DMS153 treated with DMSO at 0.1 percent for 48 hours (cell line): ENCODE measurements around the gene C1orf105.
"Not testable (repeated sequence)": the region's sequence is repeated elsewhere in the genome, so short reads cannot be mapped to it uniquely, and the experiment has no call there.

Experiments
- DNase-seq: peaks from one replicate; lab custom pipeline; 2025; ENCODE audit not compliant: unreplicated experiment; lab: John Stamatoyannopoulos, UW

The C1orf105 gene

GRCh38 chr1:172425339-172425738, 4.9 kb downstream of the C1orf105 start:
- DNase-seq, result no peak

DNA sequence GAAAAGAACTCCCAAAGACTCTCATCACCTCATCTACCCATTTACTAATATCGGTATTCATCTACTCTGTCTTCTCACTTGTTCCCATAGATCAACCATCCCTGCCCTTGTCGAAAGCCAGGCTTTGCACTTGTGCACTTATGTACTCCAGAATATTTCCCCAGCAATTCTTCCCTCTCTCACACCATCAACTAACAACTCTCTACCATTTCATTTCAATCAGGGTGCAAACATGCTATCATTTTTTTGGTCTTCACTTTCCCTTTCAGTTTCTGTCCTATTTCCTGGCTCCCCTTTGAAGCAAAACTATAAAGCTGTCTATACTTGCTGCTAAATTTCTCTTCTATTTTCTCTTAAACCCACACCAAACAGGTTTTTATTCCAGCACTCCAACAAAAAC, 6.7 kb downstream of the C1orf105 start:
- DNase-seq, result no peak

DNA sequence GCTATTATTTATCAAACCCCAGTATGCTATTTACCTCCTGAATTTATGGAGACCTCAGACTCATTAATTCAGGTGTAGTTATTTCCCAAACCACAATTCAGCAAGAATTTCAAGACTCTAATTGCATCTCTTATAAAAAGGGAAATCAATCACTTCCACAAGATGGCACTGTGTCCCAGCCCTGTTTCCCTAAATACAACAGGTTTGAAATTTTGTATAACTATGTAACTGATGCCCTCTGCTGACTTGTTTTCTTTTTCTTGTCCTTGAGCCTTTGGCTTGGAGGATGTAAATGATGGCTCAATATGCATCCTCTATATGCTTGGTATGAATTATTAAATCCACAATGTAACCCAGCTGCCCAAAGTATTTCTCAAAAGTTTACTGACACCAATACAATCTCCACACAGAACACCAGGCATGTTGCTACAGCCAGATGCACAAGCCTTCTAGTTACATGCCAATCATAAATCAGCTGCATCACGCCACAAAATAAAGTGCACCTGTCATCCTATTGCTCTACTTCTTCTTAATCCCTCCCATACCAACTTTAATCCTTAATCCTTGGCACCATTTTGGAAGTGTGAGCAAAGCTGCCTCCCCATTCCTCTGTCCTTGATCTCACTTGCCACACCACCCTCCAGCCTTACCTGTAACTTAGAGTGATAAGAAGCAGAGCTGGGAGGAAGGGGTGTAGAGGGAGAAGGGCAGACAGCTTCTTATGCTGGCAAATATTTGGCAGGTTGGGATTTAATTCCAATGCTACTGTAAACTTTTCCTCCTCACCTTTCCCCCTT, 9.0 kb downstream of the C1orf105 start:
- DNase-seq, result peak; percentile 90

- no peak for DNase-seq
Observed at GRCh38 chr1:172430128-172430454, 9.6 kb downstream of the C1orf105 start.

DNA sequence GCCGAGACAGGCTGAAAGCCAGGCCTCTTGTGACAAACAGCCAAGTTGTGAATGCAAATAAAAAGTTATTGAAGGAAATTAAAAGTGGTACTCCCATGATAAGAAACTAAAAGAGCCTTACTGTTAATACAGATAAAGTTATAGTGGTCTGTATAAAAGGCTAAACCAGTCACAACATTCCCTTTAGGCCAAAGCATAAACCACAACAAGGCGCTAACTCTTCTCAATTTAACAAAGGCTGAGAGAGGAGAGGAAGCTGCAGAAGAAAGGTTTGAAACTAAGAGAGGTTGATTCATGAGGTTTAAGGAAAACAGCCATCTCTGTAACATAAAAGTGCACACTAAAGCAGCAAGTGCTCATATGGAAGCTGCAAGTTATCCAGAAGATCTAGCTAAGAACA, 10.7 kb downstream of the C1orf105 start:
- no peak for DNase-seq

DNA sequence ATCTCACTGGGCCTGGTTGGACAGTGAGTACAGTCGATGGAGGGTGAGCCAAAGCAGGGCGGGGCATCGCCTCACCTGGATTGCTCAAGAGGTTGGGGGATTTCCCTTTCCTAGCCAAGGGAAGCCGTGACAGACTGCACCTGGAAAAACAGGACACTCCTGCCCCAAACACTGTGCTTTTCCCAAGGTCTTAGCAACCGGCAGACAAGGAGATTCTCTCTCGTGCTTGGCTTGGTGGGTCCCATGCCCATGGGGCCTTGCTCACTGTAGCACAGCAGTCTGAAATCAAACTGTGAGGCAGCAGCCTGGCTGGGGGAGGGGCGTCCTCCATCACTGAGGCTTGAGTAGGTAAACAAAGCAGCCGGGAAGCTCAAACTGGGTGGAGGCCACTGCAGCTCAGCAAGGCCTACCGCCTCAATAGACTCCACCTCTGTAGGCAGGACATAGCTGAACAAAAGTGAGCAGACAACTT, 11.3 kb downstream of the C1orf105 start:
- peak; percentile 65 for DNase-seq

GRCh38 chr1:172437183-172437582, 16.7 kb downstream of the C1orf105 start:
- not testable (repeated sequence) for DNase-seq

GRCh38 chr1:172442404-172442803, 21.9 kb downstream of the C1orf105 start:
- DNase-seq, result no peak

DNA sequence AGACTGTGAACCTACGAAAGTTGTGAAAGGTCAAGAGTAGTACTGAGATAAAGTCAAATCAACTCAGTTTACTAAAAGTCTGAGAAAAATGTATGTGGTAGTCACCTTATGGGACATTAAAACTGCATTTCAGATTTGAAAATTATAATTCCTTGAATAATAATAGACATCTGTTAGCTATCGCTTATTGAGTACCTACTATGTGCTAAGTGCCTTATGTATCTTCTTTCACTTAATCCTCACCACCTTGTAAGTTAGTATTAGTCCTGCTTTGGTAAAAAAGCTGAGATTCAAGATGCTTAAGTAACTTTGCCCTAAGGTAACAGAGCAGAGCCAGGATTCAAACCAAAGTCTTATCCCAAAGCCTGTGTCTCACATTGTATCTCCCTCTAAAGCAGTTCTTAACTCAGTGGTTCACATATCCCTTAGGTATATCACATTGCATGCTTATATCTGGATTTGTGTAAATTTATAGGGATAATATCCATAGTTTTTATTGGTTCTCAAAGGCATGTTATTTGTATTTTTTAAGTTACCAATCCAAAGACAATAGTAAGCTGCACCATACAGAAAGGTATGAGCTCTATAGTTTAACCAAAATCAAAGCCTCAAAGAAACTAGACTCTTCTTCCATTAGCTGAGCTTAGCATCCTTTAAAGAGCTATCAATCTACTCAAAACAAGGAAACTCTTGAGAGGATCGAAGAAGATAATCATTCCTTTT, 22.5 kb downstream of the C1orf105 start:
- no peak for DNase-seq

DNA sequence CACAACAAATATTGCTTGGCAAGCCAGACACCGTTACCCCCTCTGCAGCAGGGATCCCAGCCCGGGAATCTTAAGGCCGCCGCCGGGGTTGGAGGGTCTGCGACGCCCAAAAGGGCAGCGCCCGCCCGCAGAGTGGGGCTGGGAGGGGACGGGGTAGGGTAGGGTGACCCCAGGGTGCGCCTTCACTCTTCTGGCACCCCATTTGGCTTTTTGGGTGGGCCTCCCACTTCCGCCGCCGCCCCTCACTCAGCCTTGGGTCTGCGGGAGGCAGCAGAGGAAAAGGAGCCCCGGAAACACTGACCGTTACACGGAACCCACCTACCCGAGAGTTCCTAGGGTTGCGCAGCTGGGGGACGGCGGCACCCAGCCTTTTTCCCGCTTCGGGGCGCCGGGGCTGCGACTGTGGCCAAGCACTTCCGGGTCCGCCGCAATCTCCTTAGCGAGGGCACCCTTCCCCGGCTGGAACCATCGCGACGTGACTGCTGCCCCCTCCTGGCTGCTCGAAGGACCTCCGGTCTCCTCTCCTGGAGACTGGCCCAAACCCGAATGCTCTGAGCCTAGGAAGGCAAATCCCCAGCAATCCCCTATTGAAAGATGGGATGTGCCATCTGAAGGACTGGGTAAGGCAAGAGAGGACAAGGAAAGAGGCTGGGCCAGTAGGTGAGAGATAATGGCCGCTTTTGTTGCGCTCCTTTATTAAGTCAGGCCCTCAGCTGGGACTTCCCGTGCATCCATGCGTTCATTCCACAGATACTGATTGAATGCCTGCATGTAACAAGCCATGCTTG, 23.4 kb downstream of the C1orf105 start, which contains the start of gene PIGC:
Gene PIGC (minus strand): TSS at position 404 of the 788 bp plus-strand sequence. CDS start 1,447 bp downstream, outside the sequence.
- DNase-seq, result peak; percentile 89

DNA sequence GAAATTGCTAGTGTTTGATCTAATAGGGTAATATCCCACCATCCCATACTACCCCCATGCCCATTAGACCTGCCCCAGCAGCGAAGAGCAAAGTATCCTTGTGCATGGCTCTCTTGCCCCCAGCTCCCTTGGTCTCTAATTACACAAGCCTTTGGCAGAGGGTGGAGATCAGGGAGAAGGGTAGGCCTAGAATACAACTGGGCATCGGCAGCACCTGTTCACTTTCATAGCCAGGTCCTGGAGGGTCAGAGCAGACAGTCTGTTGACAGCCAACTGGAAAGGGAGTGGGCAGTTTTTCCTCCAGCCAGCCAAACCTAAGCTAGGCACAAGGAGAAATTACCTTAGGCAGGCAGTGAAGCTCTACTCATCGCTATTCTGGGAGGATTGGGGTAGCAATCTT, 26.1 kb downstream of the C1orf105 start:
- no peak for DNase-seq

DNA sequence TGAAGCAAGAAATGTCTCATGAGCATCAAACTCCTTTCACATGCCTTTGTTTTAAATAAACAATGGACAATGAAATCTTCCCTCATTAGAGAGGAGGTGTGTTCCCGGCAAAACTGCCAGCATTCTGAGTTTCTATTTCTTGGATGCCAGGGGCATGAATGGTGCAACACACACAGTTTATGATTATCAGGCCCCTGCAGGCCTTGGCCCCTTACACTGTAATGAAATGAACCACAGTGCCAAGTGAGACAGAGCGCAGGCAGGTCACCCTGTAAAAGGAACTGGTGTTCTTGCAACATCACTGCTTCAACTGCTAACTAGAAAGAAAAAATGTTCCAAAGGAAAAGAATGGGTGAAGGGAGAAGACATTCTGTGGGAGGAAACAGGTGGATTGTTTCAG, 27.2 kb downstream of the C1orf105 start:
- DNase-seq, result no peak

GRCh38 chr1:172448995-172449584, 28.6 kb downstream of the C1orf105 start:
- DNase-seq, result peak; percentile 23

DNA sequence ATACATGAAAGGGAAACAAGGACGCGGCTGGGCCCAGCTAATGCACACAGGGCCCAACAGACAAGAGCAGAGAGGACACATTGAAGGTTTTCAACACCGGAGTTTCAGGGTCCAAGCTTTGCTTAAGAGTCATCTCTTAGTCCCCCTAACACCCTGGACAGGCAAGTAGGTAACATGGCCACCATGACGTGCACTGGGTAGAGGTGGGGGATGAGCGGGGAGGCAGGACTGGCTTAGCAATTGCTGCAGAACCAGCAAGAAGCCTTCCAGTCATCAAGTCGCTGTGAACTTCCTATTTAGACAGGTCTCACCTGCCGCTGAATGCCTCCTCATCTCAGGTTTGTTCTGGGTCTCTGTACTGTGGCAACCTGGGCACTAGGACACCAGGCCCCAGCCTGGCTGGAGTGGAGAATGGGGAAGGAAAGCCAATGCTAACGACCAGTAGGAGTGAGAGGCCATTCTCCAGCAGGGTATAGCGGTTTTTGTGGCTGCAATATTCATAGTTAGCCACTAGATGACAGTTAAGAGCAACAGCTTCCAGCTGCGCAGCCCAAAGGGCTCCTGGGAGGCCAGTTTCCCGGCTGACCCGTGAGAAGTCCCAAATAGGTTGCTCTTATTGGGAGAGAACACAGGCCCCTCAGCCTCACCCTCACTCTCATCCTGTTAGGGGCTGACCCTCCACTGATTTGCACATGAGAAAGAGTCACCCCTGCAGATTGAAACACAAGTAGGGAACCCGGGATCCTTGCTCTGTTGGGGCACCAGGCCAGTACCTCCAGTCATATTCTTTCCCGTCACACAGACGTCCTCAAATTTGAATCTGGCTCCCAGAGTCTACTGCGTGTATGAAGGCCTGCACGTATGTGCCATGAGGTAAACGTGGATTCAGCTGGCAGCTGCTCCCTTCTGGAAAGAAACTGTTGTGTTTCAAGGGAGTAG, 29.4 kb downstream of the C1orf105 start:
- DNase-seq, result no peak

DNA sequence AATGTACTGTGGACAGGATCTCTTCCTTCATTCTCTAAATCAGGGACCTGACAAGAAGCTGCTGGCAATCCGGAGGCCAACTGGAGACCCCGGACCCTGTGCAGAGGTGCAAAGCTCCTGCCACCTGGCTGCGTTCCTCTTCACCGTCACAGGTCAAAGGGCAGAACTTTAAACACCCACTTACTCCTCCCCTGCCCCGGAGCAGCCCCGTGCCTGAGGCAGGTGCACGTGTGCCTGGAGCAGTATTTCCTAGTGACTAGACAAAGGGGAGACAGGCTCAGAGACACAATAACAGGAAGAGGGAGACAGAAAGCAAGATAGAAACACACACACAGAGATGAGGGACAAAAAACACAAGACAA, 30.0 kb downstream of the C1orf105 start:
- DNase-seq, result peak; percentile 62

DNA sequence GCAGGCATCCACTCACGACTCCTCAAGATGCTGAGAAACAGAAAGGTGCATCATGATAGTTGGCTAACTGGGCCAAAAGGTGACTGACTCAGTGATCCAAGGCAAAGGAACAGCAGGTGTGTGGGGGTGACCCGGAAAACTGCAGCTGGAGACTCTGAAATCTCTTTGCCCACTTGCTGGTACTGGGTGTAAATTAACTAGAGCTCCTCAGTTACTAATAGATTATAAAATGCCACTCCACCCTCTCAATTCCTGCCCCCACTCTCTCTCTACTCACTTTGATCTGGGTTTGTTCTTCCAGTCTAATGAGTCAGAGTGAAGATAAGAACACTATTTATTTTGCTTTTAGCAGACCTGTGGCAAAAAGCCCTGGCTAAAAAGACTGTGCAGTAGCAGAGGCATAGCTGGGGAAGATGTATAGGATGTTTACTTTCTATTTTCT, 30.5 kb downstream of the C1orf105 start:
- DNase-seq, result peak; percentile 60

DNA sequence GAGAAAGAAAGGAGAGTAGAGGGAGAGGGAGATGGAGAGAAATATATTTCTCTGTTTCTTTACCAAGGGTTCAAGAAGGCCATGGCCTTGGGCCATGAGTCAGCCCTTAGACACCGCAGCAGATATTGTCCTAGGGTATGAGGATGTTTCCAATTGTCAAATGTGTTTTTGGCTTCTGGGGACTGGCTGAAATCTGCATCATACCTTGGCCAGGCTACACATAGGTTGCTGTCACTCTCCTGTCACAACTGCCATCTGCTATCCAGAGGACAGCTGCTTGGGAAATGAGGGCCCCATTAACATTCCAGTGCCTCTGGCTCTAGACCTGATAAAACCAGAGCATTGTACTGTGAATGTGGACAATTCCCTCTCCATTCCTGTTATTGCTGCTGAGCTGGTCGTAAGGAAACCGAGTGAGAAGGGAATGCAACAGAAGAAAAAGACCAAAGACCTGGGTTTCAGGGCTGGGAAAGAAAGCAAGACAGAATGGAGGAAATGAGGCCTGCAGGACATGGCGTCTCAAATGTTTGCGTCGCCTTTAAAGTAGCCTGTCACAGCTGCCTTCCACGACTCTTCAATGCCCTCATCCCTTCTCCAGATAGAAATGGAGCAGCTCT, 32.2 kb downstream of the C1orf105 start:
- DNase-seq, result no peak

DNA sequence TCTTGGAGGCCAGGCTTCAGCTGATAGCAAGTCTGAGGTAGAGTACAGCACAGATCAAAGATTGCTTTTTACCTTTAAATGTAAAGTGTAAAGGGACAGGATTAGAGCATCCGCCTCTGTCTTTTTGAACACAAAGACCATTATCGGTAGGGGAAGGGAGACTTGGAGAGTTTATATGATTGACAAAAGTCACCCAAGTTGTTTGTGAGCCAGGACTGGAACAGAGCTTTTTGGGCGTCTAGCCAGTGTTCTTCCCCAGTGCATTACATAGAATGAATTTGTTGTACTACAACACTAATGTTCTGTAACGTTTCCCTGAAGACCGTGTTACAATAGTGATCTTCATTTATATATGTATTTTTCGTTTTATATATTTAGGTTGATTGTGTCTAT, 32.7 kb downstream of the C1orf105 start:
- no peak for DNase-seq

- DNase-seq, result no peak
Observed at GRCh38 chr1:172453607-172454006, 33.1 kb downstream of the C1orf105 start.

GRCh38 chr1:172455451-172455850, 35.0 kb downstream of the C1orf105 start:
- DNase-seq, result no peak
